Endometrial microvascular endothelial cells (primary cell): ENCODE measurements around the gene LHFPL6. TPM values are rescaled to one million over a fixed set of nuclear protein-coding genes. Genes with fewer than 3 reads are reported as not detected.
"Not testable (repeated sequence)": the region's sequence is repeated elsewhere in the genome, so short reads cannot be mapped to it uniquely, and the experiment has no call there.

Source experiments
- in situ Hi-C: cut with HindIII; loops from 2 replicates; pipeline ENCODE4 v1.10.0; 2017; ENCODE audit warnings: low sequenced_read_pairs, low pct_unique_long_range_greater_than_20kb; ENCODE audit errors: inconsistent ontology term
- total RNA-seq: library from RNA; depleted of rRNA; stranded (reverse); fragments of >200 nt; gene quantifications from one replicate; pipeline ENCODE4 v1.2.3, GENCODE V29; 2015; ENCODE audit errors: inconsistent ontology term

Gene LHFPL6
- total RNA-seq, 1 donor from 2014 or later, result 24.9 TPM

DNA sequence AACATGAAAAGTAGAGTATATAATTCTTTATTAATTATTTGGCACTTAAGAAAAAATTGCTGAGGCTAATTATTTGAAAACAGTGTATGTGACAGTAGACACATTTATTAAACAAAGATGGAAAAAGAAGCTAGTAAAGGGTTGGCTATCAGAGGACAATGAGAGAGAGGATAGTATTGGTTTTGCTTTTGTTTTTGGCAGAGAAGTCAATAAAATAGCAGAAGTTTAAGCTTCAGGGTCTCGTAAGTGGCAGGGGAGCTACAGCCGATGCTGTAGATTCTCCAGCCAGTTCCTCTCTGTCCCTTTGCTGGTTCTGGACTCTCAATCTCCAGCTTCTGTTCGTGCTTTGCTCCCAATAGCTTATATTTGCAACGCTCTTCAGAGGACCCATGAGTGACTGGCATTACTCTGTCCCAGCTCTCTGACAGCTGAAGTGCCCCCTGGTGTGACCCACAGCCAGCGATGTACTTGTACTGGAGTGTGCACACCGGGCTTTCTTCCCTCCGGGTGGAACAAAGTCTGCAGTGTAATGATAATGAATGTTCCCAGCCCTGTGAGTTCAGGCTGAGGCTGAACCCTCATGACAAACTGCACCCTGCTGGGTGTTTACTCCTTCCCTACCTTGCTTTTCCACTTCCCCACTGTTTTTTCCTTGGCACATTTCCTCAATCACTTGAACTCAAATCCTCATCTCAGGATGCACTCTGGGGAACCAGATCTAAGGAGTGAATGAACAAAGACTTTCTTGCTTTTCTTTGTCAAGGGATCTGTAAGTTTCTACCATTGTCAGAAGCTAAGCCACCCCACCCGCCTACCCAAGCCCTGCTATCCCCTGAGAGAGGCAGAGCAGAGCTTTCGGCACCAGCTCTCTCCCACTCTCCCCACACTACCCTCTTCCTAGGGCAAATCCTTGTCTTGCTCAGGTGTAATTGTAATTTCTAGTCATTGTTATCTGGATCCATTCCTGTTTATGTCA lies 254.8 kb downstream of the LHFPL6 start:
- in situ Hi-C loops, result no loop called here

DNA sequence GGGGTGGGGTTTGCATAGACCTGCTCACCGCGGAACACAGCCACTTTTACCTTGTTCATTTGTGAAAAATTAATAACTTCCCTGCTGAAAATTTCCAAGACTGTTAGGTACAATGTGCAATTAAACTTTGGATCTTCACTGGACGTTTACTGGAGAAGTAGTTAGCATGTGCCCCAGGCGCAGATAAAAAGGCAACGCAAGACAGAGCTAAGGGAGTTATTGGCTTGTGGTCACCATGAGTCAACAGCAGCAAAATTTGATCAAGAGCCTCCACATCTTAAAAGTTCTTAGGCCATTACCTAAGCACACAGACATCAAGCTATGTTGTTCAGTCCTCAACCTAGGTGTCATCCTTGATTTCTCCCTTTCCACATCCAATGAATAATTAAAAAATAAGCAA lies 257.0 kb downstream of the LHFPL6 start:
- in situ Hi-C loops, result no loop called here

DNA sequence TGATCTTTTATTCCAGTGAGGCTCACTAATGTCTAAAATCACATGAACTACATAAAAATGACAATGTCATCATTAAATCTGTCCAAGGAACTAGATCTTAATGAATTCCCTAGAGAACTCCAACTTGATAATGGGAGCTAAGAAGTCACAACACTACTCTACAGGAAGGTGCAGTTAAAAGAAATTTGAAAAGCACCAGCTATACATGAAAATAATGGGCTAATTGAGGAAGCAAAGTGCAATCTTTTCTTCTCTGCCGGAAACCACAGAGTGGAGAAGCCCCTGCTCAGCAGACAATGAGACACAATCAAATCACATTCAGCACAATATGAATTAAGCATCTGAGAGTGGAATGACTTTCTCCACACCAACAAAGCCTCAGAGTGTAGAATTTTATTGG lies 261.7 kb downstream of the LHFPL6 start:
- in situ Hi-C loops, result no loop called here

DNA sequence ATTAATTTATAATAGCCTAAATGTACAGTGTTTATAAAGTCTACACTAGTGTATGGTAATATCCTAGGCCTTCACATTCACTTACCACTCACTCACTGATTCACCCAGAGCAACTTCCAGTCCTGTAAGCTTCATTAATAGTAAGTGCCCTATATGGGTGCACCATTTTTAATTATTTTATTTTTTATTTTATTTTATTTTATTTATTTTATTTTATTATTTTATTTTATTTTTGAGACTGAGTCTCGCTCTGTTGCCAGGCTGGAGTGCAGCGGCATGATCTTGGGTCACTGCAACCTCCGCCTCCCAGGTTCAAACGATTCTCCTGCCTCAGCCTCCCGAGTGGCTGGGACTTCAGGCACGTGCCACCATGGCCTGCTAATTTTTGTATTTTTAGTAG lies 264.9 kb downstream of the LHFPL6 start:
- in situ Hi-C loops, result not testable (repeated sequence)

DNA sequence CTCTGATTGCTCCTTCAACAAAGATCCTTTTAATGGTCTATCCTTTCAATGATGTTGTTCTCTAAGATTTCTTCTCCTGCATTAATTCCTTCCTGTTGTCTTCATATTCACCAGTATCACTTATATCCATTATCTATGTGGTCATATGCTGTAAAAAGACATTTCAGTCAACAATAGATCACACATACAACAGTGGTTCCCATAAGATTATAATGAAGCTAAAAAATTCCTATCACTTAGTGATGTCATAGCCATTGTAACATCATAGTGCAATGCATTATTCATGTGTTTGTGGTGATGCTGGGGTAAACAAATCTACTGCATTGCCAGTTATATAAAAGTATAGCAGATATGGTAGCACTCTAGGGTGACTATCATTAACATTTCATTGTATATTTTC lies 266.1 kb downstream of the LHFPL6 start:
- in situ Hi-C loops, result no loop called here

DNA sequence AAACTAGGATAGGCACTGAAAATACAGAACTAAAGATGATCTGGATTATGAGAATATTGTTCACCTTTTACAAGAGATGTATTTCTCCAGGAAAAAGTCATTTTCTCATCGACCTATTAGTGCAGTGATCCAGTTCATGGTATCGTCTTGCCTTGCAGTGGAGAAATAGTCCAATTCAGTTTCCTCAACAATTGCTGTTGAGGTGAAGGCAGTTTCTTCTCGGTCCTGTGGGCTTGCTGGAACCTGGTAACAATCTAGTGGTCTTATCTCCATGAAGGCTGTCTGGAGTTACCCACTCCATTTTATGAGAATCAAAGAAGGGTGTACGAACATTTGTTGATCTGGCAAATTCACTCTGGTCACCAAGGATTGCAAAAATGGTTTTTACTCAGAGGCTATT lies 266.8 kb downstream of the LHFPL6 start:
- in situ Hi-C loops, result no loop called here

DNA sequence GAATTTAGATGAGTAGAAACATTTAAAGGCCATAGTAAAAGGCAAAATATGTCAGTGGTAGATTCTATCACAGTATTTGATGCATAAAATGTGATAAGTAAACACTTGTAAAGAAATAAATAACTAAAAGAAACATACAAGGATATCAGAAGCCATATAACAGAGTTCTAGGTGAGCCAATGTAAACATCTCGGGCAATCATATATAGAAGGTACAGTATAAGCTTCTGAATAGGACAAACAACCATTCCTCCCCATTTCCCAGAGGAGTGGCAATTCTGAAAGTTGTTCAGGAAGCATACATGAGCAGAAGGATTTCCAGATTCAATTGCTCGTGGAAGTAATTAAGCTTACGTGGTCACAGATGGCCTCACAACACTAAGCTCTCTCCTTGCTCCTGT lies 267.3 kb downstream of the LHFPL6 start:
- in situ Hi-C loops, result no loop called here

DNA sequence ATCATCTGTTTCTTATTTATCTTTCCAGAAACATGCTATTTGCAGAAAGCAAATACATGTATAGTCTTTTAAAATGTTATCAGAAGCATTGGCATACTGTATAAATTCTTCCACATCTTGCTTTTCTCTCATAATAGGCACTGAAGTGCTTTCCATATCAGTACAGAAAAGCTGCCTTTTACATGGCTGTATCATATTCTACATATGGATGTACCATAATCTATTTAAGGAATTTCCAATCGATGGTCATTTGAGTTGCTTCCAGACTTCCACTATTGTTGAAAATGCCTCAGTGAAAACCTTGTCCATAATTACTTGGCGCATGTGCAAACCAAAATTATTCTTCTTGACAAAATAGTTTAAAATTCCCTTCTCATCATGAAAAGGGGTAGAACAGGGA lies 272.5 kb downstream of the LHFPL6 start:
- in situ Hi-C loops, result no loop called here

DNA sequence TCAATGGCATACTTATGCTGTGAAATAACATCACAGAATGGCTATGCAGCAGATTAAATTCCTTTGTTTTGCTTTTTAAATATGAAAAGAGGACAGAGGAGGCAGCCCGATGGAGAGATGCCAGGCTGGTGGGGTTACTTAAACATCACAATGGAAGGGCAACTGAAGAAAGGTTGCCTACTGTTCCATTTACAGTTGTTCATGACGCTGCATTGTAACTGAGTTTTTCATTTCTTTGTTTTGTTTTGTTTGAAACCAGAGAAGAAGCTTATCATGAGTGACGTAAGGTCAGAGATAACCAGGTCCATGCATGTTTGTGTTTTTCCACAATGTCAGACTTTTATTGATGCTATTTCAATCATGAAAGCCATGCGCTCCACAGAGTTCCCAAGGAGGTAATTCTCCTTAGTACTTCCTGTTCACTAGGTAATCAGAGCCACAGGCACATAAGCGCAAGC lies 273.8 kb downstream of the LHFPL6 start:
- in situ Hi-C loops, result no loop called here

DNA sequence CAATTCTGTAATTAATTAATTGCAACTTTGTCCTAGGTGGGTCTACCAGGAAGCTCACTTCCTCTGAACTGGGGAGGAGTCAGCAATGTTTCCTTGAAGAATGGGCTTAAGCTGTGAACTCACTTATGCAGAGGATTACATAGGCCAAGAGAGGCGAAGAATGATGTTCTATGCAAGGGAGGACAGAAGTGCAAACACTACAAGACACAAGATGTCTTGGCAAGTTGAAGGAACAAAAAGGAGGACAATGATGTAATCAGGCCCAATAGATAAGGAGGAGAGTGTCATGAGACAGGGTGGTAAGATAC lies 275.9 kb downstream of the LHFPL6 start:
- in situ Hi-C loops, result no loop called here

DNA sequence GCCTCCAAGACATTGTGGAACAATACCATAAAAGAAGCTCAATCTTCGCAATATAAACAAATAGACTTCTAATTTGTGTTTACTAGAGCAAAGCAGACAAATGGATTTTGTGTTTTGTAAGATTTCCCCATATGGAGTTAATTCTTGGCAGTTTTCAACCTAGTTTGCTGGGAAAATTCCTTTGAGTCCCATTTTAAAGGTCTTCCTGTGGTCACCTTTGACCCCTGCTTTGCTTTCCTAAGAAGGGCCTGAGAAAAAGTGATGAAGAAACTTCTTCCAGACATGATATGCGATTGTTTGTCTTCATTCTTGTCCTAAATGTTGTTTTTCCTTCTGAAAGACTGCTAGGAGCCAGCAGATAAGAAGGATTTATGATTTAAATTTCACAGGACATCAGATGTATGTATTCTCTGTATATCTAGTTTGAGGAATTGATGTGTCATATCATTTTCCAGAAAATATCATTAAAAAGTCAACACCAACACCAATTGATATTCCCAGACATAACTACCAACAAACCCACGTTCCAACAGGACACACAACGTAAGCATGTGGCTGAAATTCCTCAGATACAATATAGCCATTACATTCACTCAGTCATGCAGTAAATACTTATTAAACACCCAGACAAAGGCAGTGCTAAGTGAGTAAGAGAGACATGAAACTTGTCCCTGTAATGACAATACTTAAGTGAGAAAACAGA lies 276.4 kb downstream of the LHFPL6 start:
- in situ Hi-C loops, result no loop called here

DNA sequence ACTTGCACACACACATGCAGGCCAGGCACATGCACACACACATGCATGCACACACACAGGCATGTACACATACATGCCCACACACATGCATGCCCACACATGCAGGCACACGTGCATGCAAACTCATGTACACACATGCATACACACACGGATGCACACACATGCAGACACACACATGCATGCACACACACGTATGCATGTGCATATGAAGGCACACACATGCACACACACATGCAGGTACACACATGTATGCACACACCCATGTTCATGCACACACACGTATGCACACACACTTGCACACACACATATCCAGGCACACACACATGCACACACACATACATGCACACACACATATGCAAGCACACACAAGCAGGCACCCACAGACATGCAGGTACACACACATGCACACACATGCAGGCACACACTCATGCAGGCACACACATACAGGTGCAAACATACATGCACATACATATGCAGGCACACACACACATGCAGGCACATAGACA lies 278.1 kb downstream of the LHFPL6 start:
- in situ Hi-C loops, result no loop called here

DNA sequence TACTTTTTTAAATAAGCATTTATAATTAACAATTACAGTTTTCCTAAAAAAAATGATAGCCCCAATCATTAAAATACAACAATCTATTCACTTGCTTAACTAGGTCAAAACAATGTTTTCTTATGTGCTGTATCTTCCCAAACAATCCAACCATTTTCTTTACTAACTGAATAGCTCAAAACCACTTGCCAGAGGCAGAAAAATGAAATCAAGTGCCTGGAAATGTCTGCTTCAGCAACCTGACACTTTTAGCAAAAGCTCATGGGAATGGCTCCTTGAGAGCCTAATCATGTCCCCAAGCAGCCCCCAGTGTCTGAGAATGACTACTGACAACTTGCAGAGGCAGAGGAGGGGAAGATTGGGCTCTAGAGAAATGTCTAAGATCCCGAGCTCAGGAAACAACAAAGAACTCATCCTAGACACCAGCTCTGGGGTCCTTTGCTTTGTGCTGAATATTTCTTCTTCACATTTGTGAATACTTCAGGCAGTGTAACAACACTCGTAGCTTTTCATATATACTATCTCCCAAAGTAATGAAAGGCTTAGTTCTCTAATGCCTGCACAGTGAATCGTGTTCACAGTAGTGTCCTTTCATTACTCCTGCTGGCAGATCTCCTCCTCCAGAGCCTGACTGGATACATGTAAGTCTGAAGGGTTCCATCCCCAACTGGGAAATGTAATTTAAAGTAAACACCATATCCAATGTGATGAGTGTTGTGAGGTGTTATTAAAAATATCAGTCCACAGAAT lies 280.0 kb downstream of the LHFPL6 start:
- in situ Hi-C loops, result no loop called here

DNA sequence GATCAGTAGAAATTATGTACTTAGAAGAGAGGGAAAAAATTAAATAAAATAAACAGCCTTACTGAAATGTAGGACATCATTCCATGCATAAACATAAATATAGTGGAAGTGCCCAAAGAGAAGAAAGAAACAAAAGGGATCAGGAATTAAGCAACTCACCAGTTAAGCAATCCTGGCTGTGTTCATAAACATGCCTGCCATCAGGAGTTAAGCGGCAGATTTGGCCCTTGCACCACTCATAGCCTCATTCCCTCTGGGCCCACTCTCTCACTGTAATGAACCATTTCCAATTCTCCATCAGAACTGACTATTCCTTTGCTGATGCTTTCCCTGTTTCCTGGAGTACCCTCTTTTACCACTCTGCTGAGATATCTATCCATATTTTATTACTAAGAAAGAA lies 281.4 kb downstream of the LHFPL6 start:
- in situ Hi-C loops, result no loop called here

DNA sequence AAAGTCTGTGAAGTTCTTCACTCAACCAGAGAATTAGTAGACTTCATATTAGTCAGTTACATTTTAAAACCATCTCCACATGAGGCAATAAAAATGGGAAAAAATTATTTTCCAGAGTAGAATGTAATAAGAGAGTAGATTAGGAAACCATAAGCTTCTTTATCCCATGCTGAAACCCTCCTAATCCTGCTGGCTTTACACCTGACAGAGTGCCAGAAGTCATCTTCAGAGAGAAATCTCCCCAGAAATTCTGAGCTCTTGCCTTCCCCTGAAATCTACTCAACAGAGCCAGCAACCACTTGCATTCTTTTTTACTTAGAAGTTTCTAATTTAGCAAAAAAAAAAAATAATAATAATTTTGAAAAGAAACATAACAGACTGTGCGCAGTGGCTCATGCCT lies 284.8 kb downstream of the LHFPL6 start:
- in situ Hi-C loops, result no loop called here

DNA sequence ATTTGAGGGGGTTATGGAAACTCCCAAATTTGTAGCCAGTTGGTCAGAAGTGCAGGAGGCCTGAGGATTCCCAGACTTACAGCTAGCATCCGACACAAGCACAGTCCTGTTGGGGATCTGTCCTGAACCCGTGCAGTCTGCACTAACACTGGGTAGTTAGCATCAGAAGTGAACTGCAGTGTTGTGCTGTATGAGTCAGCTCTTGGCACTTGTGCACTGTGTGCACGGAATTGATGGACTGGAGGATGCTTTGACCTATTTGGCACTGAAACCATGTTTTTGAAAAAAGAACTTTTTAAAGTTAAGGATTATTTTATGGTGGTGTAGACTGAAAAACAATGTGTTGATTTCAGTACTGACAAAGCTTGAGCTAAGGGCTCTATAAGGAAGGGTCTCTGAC lies 285.7 kb downstream of the LHFPL6 start:
- in situ Hi-C loops, result no loop called here

DNA sequence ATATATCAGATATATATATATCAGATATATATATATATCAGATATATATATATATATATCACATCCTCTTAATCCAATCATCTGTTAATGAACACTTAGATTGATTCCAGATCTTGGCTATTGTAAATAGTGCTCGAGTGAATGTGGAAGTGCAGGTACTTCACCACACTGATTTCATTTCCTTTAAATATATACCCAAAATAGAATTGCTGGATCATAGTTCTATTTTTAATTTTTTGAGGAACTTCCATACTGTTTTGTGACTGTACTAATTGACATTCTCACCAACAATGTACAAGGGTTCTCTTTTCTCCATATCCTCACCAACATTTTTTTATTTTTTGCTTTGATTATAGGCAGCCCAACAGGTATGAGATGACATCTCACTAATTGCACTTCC lies 287.2 kb downstream of the LHFPL6 start:
- in situ Hi-C loops, result no loop called here

DNA sequence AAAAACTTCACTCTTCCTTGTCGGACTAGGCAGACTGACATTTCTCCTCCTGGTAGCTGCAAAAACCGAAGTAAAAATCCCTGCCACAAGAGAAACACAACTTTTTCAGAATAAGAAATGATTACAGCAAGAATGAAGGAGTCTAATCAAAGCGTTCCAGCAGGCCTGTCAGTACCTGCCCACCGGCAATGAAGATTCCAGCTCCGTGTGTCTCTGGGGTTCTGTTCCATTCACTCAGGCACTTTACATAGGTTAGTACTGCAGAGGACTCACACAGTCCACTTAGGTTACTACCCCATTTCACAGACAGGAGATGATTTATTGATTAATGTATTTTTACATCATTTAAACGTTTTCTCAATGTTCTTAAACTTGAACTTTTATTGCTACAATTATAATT lies 289.3 kb downstream of the LHFPL6 start:
- in situ Hi-C loops, result no loop called here

DNA sequence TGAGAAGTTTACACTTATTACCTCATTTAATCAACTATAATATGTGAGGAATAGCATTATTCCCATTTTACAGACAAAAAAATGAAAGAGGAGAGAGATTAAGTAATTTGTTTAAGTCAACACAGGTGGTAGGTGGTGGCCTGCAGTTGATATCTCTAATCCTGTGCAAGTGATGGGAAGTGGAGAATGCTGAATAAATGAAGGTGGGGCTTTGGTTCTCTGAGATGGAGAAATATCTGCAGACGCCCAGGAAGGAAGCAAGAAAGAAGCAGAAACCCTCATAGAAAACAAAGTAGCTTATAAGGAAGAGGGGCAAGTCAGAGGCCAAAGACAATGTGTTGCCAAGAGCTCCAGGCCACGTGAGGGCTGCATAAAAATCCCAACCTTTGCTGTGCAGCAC lies 290.4 kb downstream of the LHFPL6 start:
- in situ Hi-C loops, result no loop called here
